NB4 (cell line): Measurements from ENCODE around the gene PHLDB3.

Experiments
- DNase-seq: peaks from one replicate; pipeline ENCODE4 v3.0.0; 2010; ENCODE audit warnings: low read depth
- H3K4me3 ChIP-seq: one replicate; pipeline ENCODE4 v1.5.1; 2011; ENCODE audit warnings: mild to moderate bottlenecking, low read depth, low read length, moderate library complexity
- MYC ChIP-seq: IDR thresholded peaks from 2 replicates; pipeline ENCODE4 v1.6.1; 2011; ENCODE audit warnings: low read depth, low read length
- POLR2A ChIP-seq: IDR thresholded peaks from 2 replicates; pipeline ENCODE4 v1.6.1; 2011; ENCODE audit warnings: mild to moderate bottlenecking; ENCODE audit not compliant: insufficient read length; ENCODE audit errors: extremely low read depth
- TF ChIP-seq, protein P1 (sequence below): IDR thresholded peaks from 2 replicates; pipeline ENCODE4 v1.6.1; 2011; ENCODE audit warnings: low read depth, low read length
- TF ChIP-seq, protein P2 (sequence below): IDR thresholded peaks from one replicate; pipeline ENCODE4 v1.5.1; 2012; ENCODE audit warnings: low read depth, low read length

Gene PHLDB3

DNA sequence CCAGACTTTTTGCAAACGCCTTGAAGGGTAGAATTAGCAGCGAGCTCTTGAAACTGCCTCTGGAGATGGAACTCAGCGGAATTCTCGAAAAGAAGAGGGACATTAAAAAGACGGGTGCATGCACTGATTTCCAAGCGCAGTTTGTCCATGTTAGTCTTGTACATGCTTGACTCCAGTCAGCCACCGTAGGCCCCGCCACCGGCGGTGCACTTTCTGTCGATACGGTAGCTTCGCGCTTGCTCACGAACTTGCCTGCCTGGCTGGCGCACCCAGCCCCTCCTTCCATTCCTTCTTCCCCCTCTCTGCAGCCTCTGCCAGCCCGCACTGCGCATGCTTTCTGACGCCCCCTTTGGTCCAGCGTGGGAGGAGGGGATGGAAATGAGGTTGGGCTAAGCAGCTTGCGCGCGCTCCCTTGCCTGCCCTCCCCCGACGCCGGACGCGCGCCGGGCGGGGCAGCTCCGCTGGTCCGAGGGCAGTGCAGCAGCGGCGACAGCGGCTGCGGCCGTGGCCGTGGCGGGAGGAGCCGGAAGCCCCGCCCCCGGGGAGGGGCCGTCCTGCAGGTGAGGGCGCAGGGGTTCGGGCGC lies 28.5 kb upstream of the PHLDB3 start, which contains the start of gene ZNF575:
TSS of gene ZNF575 (plus strand) at position 227 of the 584 bp plus-strand sequence. CDS start 1,235 bp downstream, outside the sequence.
- peak within 1 kb of the TSS; percentile 59 for H3K4me3 ChIP-seq
- DNase-seq: peak; percentile 93
- TF ChIP-seq, protein P1, sequence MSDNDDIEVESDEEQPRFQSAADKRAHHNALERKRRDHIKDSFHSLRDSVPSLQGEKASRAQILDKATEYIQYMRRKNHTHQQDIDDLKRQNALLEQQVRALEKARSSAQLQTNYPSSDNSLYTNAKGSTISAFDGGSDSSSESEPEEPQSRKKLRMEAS: no peak; the same call in 1 of the 2 replicates
- TF ChIP-seq MYC (no peak), POLR2A (no peak)
- TF ChIP-seq, protein P2, sequence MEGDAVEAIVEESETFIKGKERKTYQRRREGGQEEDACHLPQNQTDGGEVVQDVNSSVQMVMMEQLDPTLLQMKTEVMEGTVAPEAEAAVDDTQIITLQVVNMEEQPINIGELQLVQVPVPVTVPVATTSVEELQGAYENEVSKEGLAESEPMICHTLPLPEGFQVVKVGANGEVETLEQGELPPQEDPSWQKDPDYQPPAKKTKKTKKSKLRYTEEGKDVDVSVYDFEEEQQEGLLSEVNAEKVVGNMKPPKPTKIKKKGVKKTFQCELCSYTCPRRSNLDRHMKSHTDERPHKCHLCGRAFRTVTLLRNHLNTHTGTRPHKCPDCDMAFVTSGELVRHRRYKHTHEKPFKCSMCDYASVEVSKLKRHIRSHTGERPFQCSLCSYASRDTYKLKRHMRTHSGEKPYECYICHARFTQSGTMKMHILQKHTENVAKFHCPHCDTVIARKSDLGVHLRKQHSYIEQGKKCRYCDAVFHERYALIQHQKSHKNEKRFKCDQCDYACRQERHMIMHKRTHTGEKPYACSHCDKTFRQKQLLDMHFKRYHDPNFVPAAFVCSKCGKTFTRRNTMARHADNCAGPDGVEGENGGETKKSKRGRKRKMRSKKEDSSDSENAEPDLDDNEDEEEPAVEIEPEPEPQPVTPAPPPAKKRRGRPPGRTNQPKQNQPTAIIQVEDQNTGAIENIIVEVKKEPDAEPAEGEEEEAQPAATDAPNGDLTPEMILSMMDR: no peak

DNA sequence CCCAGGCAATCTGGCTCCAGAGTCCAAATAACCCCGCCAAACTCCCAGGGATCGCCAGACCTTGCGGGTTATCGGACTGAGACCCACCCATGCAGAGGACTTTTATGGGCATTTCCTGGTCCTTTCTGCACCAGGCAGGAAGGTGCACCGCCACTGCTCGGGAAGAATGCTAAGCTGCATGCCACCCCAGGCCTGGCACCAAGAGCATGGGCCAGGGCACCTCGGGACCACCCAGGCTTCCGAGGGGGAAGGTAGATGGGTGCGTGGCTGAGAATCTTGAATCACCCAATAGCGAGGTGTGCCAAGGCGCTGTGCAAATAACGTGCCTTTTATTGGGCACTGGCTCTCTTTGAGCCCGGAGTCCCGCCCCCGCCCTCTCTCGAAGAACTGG lies 28.0 kb upstream of the PHLDB3 start:
- TF ChIP-seq MYC (no peak; the same call in 1 of the 2 replicates), POLR2A (no peak)
- TF ChIP-seq, protein P2: no peak
- TF ChIP-seq, protein P1: no peak
- no peak for DNase-seq
- H3K4me3 ChIP-seq: peak overlapping the region; percentile 59

DNA sequence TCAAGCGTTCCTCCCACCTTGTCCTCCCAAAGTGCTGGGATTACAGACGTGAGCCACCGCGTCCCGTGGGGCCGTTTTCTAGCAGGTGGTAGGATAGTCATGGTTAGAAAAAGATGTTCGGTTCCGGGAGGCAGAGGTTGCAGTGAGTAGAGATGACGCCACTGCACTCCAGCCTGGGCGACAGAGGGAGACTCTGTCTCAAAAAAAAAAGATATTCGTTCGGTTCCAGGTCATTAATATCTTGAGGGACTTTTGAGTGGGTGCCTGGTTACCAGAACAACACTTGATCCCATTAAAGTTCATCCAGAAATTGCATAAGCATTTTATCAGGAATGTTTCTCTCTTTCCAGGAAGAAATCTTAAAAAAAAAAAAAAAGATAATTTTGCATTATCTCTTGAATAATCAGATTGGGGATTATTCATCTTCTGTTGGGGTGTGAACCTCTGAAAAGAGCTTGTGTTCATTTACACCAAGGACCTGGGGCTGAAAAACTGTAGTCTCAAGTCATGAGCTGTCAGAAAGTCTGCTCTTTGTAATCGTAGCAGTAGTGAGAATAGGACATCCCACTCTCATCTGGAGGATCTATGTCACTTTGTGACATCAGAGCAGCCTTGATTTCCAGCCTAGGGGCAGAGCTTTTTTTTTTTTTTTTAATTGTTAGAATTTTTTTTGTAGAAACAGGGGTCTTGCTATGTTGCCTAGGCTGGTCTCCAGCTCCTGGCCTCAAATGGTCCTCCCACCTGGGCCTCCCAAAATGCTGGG lies 23.5 kb upstream of the PHLDB3 start:
- no peak overlapping the region for H3K4me3 ChIP-seq
- DNase-seq: peak; percentile 24

DNA sequence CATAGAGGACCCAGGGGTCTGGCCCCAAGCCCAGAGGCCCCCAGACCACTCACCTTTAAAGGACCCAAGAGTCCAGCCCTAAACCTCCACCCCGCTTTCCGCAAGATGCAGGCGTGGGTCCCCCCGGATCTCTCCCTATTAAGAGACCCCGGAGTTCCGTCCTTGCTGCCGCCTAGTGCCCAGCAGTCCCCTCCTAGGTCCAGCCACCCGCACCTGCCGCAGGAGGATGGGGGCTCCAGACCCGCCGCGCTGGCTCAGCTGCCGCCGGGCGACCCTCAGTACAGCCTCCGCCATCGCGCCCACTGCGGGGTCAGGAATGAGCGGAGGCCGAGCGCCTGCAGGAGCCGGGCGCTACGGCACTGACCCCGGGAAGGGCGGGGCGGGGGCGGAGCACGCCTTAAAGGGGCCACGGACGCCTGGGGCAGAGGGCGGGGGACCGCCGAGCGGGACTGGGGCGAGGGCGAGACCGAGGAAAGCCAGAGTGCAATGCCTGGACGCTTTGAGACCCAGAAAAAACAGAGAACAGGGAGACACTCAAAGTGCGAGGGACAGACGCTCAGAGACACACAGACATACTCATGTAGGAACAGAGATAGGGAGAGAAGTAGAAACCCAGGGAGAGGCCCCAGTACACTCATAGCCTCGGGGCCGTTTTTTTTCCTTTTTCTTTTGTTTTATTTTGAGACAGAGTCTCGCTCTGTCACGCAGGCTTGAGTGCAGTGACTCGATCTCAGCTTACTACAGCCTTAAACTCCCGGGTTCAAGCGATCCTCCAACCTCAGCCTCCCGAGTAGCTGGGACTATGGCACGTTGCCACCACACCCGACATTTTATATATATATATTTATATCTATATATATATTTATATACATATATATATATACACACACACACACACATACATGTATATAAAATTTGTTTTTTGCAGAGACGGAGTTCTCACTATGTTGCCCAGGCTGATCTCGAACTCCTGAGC lies 22.6 kb upstream of the PHLDB3 start, which contains the start of gene ETHE1:
TSS of gene ETHE1 (minus strand) at position 318 of the 976 bp plus-strand sequence. CDS start at position 294, 24 bp downstream.
- TF ChIP-seq, protein P1: peak; percentile 35; the same call in 1 of the 2 replicates
- TF ChIP-seq POLR2A: no peak
- peak; percentile 84 for DNase-seq
- H3K4me3 ChIP-seq: peak within 1 kb of the TSS; percentile 73

More for the DNA sequence above, 23.5 kb upstream of the PHLDB3 start:
- TF ChIP-seq, protein P2: no peak
- TF ChIP-seq, protein P1: no peak
- TF ChIP-seq MYC: no peak
- TF ChIP-seq POLR2A: no peak

DNA sequence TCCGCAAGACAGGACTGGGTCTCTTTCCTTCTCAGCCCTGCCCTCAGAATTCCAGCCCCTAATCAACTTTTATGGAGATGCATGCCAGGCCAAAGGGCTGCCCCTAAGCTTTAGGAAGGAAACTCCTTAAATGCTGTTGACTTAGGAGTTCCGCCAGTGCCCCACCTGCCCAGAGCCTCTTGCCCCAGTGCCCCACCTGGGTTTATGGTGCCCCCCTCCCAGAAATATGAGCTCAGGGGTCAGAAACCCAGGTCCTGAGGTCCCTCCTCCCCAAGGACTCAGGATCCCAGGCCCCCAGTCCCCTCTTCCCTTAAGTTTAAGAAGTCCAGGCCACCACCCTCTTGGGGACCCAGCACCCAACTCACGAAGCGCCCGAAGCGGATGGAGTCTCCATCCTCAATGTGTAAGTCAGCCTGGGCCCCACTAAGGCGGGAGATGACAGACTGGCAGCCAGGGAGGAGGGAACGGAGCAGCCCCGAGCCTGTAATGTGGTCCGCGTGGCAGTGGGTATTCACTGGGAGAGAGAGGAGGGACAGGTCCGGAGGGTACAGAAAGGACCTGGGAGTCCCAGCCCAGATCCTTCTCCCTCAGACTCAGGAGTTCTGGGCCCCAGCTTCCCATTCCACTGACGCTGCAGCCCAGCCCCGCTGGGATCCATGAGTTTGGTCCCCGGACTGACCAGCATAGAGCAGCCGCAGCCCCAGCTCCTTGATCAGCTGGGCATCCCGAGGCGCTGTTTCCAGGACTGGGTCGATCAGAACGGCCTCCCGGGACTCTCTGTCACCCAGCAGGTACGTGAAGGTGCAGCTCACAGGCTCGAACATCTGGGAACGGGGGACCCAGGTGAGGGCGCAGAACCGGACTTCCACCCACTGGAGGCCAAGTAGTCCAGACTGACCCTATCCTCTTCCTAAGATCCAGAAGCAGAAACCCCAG lies 21.6 kb upstream of the PHLDB3 start:
- TF ChIP-seq, protein P1: no peak
- TF ChIP-seq POLR2A (no peak), MYC (no peak)
- TF ChIP-seq, protein P2: no peak
- peak overlapping the region; percentile 73 for H3K4me3 ChIP-seq
- peak; percentile 59 for DNase-seq
